ENCODE measurements around the gene HIGD1C. TPM values are rescaled to one million over a fixed set of nuclear protein-coding genes. Genes with fewer than 3 reads are reported as not detected.
"Not testable (repeated sequence)": the region's sequence is repeated elsewhere in the genome, so short reads cannot be mapped to it uniquely, and the experiment has no call there.

The HIGD1C gene
- total and polyA plus RNA-seq, 3 experiments from 2014 or later, result not detected

DNA sequence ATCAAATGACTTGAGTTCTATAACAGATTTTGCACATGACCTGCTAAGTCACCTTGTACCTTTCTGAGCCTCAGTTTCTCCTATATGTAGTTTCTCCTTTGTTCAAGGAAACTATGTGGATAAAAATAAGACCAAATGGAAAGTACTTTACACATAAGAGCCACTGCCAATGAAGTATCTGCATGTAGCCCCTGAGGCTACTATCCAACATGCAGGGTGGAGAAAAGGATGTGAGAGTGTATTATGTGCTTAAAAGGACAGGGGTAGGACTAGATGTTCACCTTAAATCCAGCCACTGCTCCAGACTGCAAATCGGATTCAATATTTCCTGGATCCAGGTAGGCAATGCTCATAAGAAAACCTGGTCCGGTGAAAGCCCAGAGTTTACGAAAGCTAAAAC is 52.7 kb downstream of the HIGD1C start:
- POLR2A ChIA-PET, result no interaction called here
- CTCF ChIA-PET, result no interaction called here
- Histone ChIP-seq H3K4me3 (ENCODE audit: low read length) (no peak overlapping the region), H3K4me1 (ENCODE audit: insufficient read depth, low read length) (peaks cover 14% of the 10 kb centered on the region), H3K27me3 (ENCODE audit: insufficient read depth, low read length, poor library complexity, severe bottlenecking) (no peaks in the 10 kb centered on the region), H3K27ac (ENCODE audit: low read depth, low read length) (no peak overlapping the region), H3K36me3 (ENCODE audit: insufficient read depth, low read length) (peaks cover 21% of the 10 kb centered on the region), H3K9me3 (ENCODE audit: low read length) (no peaks in the 10 kb centered on the region)
- Mint-ChIP-seq H3K36me3 (peaks cover 8 to 64% (median 21%) of the 10 kb centered on the region in 3 donors), H3K4me1 (peaks cover 8 to 11% (median 10%) of the 10 kb centered on the region in 3 donors), H3K4me3 (no peak overlapping the region), H3K27me3 (no peaks in the 10 kb centered on the region), H3K27ac (peak overlapping the region in 2 of 8 donors; percentile 15 to 24), H3K9me3 (no peaks in the 10 kb centered on the region)
- DNase-seq, result no peak

GRCh38 chr12:51005671-51006070 is 53.3 kb downstream of the HIGD1C start:
- ChIA-PET POLR2A (no interaction called here), CTCF (no interaction called here)
- H3K4me1 Mint-ChIP-seq, result peaks cover 8 to 14% (median 10%) of the 10 kb centered on the region in 3 donors
- Histone ChIP-seq H3K27me3 (ENCODE audit: insufficient read depth, low read length, poor library complexity, severe bottlenecking) (no peaks in the 10 kb centered on the region), H3K4me1 (ENCODE audit: insufficient read depth, low read length) (peaks cover 17% of the 10 kb centered on the region), H3K9me3 (ENCODE audit: low read length) (no peaks in the 10 kb centered on the region), H3K4me3 (ENCODE audit: low read length) (no peak overlapping the region), H3K27ac (ENCODE audit: low read depth, low read length) (no peak overlapping the region), H3K36me3 (ENCODE audit: insufficient read depth, low read length) (peaks cover 16% of the 10 kb centered on the region)
- no peaks in the 10 kb centered on the region for H3K27me3 Mint-ChIP-seq
- H3K36me3 Mint-ChIP-seq, result peaks cover 8 to 58% (median 16%) of the 10 kb centered on the region in 3 donors
- peak overlapping the region in 4 of 8 donors; percentile 15 to 73 (median 31) for H3K27ac Mint-ChIP-seq
- H3K9me3 Mint-ChIP-seq, result no peaks in the 10 kb centered on the region
- no peak overlapping the region for H3K4me3 Mint-ChIP-seq
- DNase-seq, result no peak

GRCh38 chr12:51008329-51009055 is 56.1 kb downstream of the HIGD1C start:
- H3K27me3 Mint-ChIP-seq, result no peaks in the 10 kb centered on the region
- ChIA-PET POLR2A (interaction anchor here (0.6 kb wide), 1 partner anchor 61 kb away, joined by 7 read pairs; no protein-coding TSS in a partner anchor), CTCF (interaction anchor here (0.9 to 1.4 kb wide), 3 partner anchors 11 to 333 kb away, joined by 3 to 5 read pairs (median 3); no protein-coding TSS in a partner anchor)
- H3K4me1 Mint-ChIP-seq, result peaks cover 15 to 36% (median 29%) of the 10 kb centered on the region in 3 donors
- H3K9me3 Mint-ChIP-seq, result no peaks in the 10 kb centered on the region
- DNase-seq, result no peak
- H3K27ac ChIP-seq (ENCODE audit: low read depth, low read length), result no peak overlapping the region
- H3K36me3 ChIP-seq (ENCODE audit: insufficient read depth, low read length), result peaks cover 16% of the 10 kb centered on the region
- peak overlapping the region in 6 of 8 donors; percentile 29 to 76 (median 58) for H3K27ac Mint-ChIP-seq
- peaks cover 18% of the 10 kb centered on the region for H3K4me1 ChIP-seq (ENCODE audit: insufficient read depth, low read length)
- H3K36me3 Mint-ChIP-seq, result peaks cover 6 to 49% (median 16%) of the 10 kb centered on the region in 3 donors
- H3K9me3 ChIP-seq (ENCODE audit: low read length), result no peaks in the 10 kb centered on the region
- H3K27me3 ChIP-seq (ENCODE audit: insufficient read depth, low read length, poor library complexity, severe bottlenecking), result no peaks in the 10 kb centered on the region
- H3K4me3 Mint-ChIP-seq, result peak overlapping the region in 1 of 7 donors; percentile 23
- no peak overlapping the region for H3K4me3 ChIP-seq (ENCODE audit: low read length)

GRCh38 chr12:51009056-51009440 is 56.7 kb downstream of the HIGD1C start:
- peaks cover 16% of the 10 kb centered on the region for H3K36me3 ChIP-seq (ENCODE audit: insufficient read depth, low read length)
- no peaks in the 10 kb centered on the region for H3K9me3 ChIP-seq (ENCODE audit: low read length)
- H3K4me1 ChIP-seq (ENCODE audit: insufficient read depth, low read length), result peaks cover 18% of the 10 kb centered on the region
- H3K27me3 Mint-ChIP-seq, result no peaks in the 10 kb centered on the region
- DNase-seq, result peak in 3 of 5 donors; percentile 19 to 71 (median 55)
- ChIA-PET CTCF (interaction anchor here (0.9 to 1.4 kb wide), 3 partner anchors 11 to 332 kb away, joined by 3 to 5 read pairs (median 3); no protein-coding TSS in a partner anchor), POLR2A (no interaction called here)
- no peak overlapping the region for H3K4me3 ChIP-seq (ENCODE audit: low read length)
- peaks cover 15 to 37% (median 30%) of the 10 kb centered on the region in 3 donors for H3K4me1 Mint-ChIP-seq
- no peaks in the 10 kb centered on the region for H3K9me3 Mint-ChIP-seq
- H3K27ac ChIP-seq (ENCODE audit: low read depth, low read length), result no peak overlapping the region
- peak overlapping the region in 6 of 8 donors; percentile 40 to 76 (median 58) for H3K27ac Mint-ChIP-seq
- H3K4me3 Mint-ChIP-seq, result peak overlapping the region in 1 of 7 donors; percentile 23
- no peaks in the 10 kb centered on the region for H3K27me3 ChIP-seq (ENCODE audit: insufficient read depth, low read length, poor library complexity, severe bottlenecking)
- H3K36me3 Mint-ChIP-seq, result peaks cover 6 to 45% (median 14%) of the 10 kb centered on the region in 3 donors

DNA sequence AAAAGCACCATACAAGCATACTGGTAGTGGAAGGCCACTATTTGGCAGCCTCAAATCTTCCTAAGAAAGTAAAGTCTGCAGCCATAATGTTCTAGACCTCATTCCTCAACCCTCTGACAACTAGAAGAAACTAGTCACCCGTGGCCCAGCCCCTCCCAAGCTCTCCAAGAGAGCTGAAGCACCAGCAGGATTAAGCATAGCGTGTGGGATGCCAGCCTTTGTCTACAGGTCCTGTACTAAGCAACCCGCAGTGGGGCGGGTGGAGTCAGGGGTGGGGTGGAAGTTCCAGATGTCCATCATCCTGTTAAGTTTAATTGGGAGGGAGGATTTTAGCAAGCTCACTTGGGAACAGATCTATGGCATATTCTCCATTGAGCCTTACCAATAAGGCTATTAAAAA is 59.6 kb downstream of the HIGD1C start:
- Mint-ChIP-seq H3K27ac (peak overlapping the region in 2 of 8 donors; percentile 17 to 21), H3K4me1 (peaks cover 15 to 41% (median 30%) of the 10 kb centered on the region in 3 donors), H3K27me3 (no peaks in the 10 kb centered on the region), H3K4me3 (no peak overlapping the region), H3K9me3 (no peaks in the 10 kb centered on the region), H3K36me3 (peaks cover 2 to 18% (median 2%) of the 10 kb centered on the region in 3 donors)
- ChIA-PET CTCF (interaction anchor here (0.6 kb wide), 1 partner anchor 258 kb away, joined by 3 read pairs; no protein-coding TSS in a partner anchor), POLR2A (interaction anchor here (1.3 kb wide), 1 partner anchor 15 kb away, joined by 3 read pairs; the partner anchor contains the start of gene SLC11A2)
- no peak for DNase-seq
- Histone ChIP-seq H3K9me3 (ENCODE audit: low read length) (no peaks in the 10 kb centered on the region), H3K4me1 (ENCODE audit: insufficient read depth, low read length) (peaks cover 18% of the 10 kb centered on the region), H3K27ac (ENCODE audit: low read depth, low read length) (no peak overlapping the region), H3K27me3 (ENCODE audit: insufficient read depth, low read length, poor library complexity, severe bottlenecking) (no peaks in the 10 kb centered on the region), H3K4me3 (ENCODE audit: low read length) (no peak overlapping the region), H3K36me3 (ENCODE audit: insufficient read depth, low read length) (no peaks in the 10 kb centered on the region)

DNA sequence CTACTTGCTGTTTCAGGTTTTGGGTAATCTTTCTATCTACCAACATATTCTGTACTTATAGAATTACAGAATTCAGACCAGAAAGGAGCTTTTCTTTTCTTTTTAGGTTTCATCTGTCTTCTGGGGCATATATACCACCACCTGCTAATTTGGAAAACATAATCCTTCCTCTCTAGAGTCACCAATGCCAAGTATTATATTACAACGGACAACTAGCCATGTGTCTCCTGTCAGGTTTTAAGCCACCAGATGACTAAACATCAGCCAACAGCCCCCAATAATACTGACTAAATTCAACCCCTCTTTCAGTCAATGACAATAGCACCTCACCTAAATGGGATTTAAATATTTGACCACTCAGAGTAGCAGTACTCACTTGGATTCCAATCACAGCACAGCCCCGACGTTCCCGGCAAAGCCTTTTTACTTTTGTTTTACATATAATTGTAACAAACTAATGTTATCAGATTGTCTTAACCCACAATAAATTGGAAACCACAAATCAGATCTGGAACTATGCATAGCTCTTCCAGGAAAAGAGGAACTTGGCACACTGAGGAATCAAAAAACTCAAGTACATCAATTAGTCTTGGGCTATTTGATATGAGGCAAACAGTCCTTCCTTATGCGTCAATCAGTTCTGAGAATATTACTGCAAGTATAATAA is 60.4 kb downstream of the HIGD1C start:
- Mint-ChIP-seq H3K9me3 (no peaks in the 10 kb centered on the region), H3K27ac (peak overlapping the region in 3 of 8 donors; percentile 6 to 36 (median 6)), H3K4me1 (peaks cover 19 to 46% (median 34%) of the 10 kb centered on the region in 3 donors), H3K27me3 (no peaks in the 10 kb centered on the region), H3K4me3 (no peak overlapping the region), H3K36me3 (peaks cover 0 to 12% (median 1%) of the 10 kb centered on the region in 3 donors)
- no peak overlapping the region for H3K27ac ChIP-seq (ENCODE audit: low read depth, low read length)
- ChIA-PET CTCF (no interaction called here), POLR2A (interaction anchor here (1.3 kb wide), 1 partner anchor 14 kb away, joined by 3 read pairs; the partner anchor contains the start of gene SLC11A2)
- no peaks in the 10 kb centered on the region for H3K9me3 ChIP-seq (ENCODE audit: low read length)
- no peak for DNase-seq
- no peaks in the 10 kb centered on the region for H3K36me3 ChIP-seq (ENCODE audit: insufficient read depth, low read length)
- H3K4me1 ChIP-seq (ENCODE audit: insufficient read depth, low read length), result peaks cover 18% of the 10 kb centered on the region
- no peaks in the 10 kb centered on the region for H3K27me3 ChIP-seq (ENCODE audit: insufficient read depth, low read length, poor library complexity, severe bottlenecking)
- H3K4me3 ChIP-seq (ENCODE audit: low read length), result no peak overlapping the region

DNA sequence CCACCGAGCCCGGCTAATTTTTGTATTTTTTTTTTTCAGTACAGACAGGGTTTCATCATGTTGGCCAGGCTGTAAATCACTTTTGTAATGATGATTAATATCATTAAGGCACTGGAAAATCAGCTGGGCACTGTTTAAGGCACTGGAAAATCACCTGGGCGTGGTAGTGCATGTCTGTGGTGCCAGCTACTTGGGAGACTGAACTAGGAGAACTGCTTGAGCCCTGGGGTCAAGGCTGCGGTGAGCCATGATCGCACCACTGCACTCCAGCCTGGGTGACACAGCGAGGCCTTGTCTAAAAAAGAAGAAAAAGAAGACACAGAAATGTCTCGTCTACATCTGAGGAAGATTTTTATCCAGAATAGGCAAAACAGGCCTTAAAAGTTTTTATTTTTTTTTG is 61.1 kb downstream of the HIGD1C start:
- no peak overlapping the region for H3K4me3 Mint-ChIP-seq

DNA sequence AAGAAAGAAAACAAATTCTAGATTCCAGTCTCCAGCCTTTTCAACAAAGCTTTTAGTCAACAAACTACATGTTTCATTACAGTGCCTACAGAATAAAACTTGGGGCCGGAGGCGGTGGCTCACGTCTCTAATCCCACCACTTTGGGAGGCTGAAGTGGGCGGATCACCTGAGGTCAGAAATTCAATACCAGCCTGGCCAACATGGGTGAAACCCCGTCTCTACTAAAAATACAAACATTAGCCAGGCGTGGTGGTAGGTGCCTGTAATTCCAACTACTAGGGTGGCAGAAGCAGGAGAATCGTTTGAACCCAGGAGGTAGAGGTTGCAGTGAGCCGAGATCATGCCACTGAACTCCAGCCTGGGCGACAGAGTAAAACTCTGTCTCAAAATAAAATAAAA is 62.1 kb downstream of the HIGD1C start:
- H3K36me3 Mint-ChIP-seq; H3K27me3 ChIP-seq (ENCODE audit: insufficient read depth, low read length, poor library complexity, severe bottlenecking); POLR2A ChIA-PET; H3K4me3 Mint-ChIP-seq; H3K9me3 ChIP-seq (ENCODE audit: low read length); H3K9me3 Mint-ChIP-seq; H3K27ac ChIP-seq (ENCODE audit: low read depth, low read length); DNase-seq; CTCF ChIA-PET; H3K27ac Mint-ChIP-seq; H3K4me1 ChIP-seq (ENCODE audit: insufficient read depth, low read length); H3K4me3 ChIP-seq (ENCODE audit: low read length); H3K27me3 Mint-ChIP-seq; H3K36me3 ChIP-seq (ENCODE audit: insufficient read depth, low read length): not testable (repeated sequence)
- peaks cover 15 to 46% (median 29%) of the 10 kb centered on the region in 3 donors for H3K4me1 Mint-ChIP-seq

More for the DNA sequence above, 61.1 kb downstream of the HIGD1C start:
- Histone ChIP-seq H3K36me3 (ENCODE audit: insufficient read depth, low read length) (no peaks in the 10 kb centered on the region), H3K4me1 (ENCODE audit: insufficient read depth, low read length) (peaks cover 15% of the 10 kb centered on the region), H3K27ac (ENCODE audit: low read depth, low read length) (no peak overlapping the region), H3K27me3 (ENCODE audit: insufficient read depth, low read length, poor library complexity, severe bottlenecking) (no peaks in the 10 kb centered on the region), H3K4me3 (ENCODE audit: low read length) (no peak overlapping the region), H3K9me3 (ENCODE audit: low read length) (no peaks in the 10 kb centered on the region)
- DNase-seq, result no peak
- Mint-ChIP-seq H3K27me3 (no peaks in the 10 kb centered on the region), H3K27ac (no peak overlapping the region), H3K9me3 (no peaks in the 10 kb centered on the region), H3K36me3 (peaks cover 0 to 6% (median 1%) of the 10 kb centered on the region in 3 donors), H3K4me1 (peaks cover 20 to 48% (median 34%) of the 10 kb centered on the region in 3 donors)
- ChIA-PET POLR2A (no interaction called here), CTCF (no interaction called here)
